ENCODE data around the gene CBFB.
"Not testable (repeated sequence)": the region's sequence is repeated elsewhere in the genome, so short reads cannot be mapped to it uniquely, and the experiment has no call there.

The CBFB gene

GRCh38 chr16:67101311-67102082 lies 72.5 kb downstream of the CBFB start:
- no peak for DNase-seq

- DNase-seq, result no peak
These were observed 75.1 kb downstream of the CBFB start for GRCh38 chr16:67104061-67104460.

GRCh38 chr16:67104845-67105244 lies 75.9 kb downstream of the CBFB start:
- DNase-seq, result no peak

GRCh38 chr16:67105246-67105645 lies 76.3 kb downstream of the CBFB start:
- no peak for DNase-seq

GRCh38 chr16:67105881-67106280 lies 76.9 kb downstream of the CBFB start:
- DNase-seq, result no peak

GRCh38 chr16:67108489-67108888 lies 79.5 kb downstream of the CBFB start:
- DNase-seq, result no peak

GRCh38 chr16:67108931-67109406 lies 80.0 kb downstream of the CBFB start:
- DNase-seq, result no peak

- peak; percentile 95 for DNase-seq
These were observed 80.6 kb downstream of the CBFB start, which contains the start of gene PHAF1 for GRCh38 chr16:67109407-67110135. PHAF1 (plus strand) TSS chr16:67109941; CDS start chr16:67110176, 235 bp downstream.

GRCh38 chr16:67111951-67112444 lies 83.0 kb downstream of the CBFB start:
- no peak for DNase-seq

- no peak for DNase-seq
These were observed 83.8 kb downstream of the CBFB start for GRCh38 chr16:67112591-67113399.

GRCh38 chr16:67114793-67115192 lies 85.8 kb downstream of the CBFB start:
- DNase-seq, result no peak

- DNase-seq, result no peak
These were observed 86.7 kb downstream of the CBFB start for GRCh38 chr16:67115639-67116038.

- DNase-seq, result no peak
These were observed 87.7 kb downstream of the CBFB start for GRCh38 chr16:67116388-67117311.

GRCh38 chr16:67117716-67118115 lies 88.8 kb downstream of the CBFB start:
- DNase-seq, result no peak

GRCh38 chr16:67120025-67120424 lies 91.1 kb downstream of the CBFB start:
- DNase-seq, result no peak

GRCh38 chr16:67122799-67123198 lies 93.8 kb downstream of the CBFB start:
- DNase-seq, result not testable (repeated sequence)

GRCh38 chr16:67128417-67128816 lies 99.5 kb downstream of the CBFB start:
- DNase-seq, result no peak

- no peak for DNase-seq
These were observed 99.9 kb downstream of the CBFB start for GRCh38 chr16:67128887-67129286.

- DNase-seq, result no peak
These were observed 100.5 kb downstream of the CBFB start for GRCh38 chr16:67129422-67129821.

- DNase-seq, result no peak
These were observed 108.7 kb downstream of the CBFB start for GRCh38 chr16:67137605-67138004.

- no peak for DNase-seq
These were observed 112.4 kb downstream of the CBFB start for GRCh38 chr16:67141391-67141790.

GRCh38 chr16:67142342-67142741 lies 113.4 kb downstream of the CBFB start:
- no peak for DNase-seq

Measured in activated effector memory CD4-positive, alpha-beta T cell treated with Interleukin-2 at 50 U/mL for 16 hours (primary cell).